Peyer's patch (tissue), 4 donors: ENCODE results near the gene C4orf36.

ENCODE experiments used
- POLR2A ChIP-seq, 2 donors: fragments of 450-650 bp; IDR thresholded peaks; one replicate each; pipeline ENCODE4 v1.5.1; 2017; ENCODE audit warnings: antibody characterized with exemption in 2 of 2, mild to moderate bottlenecking in 2 of 2, moderate library complexity in 2 of 2
- TF ChIP-seq, protein P1 (sequence below), 6 experiments: fragments of 450-650 bp in 4 of 6; fragments of 200-600 bp in 2 of 6; sonication (generic) in 1 of 6; IDR thresholded peaks; one replicate each; pipeline ENCODE4 v1.5.1; 2017 to 2019; ENCODE audit warnings: antibody characterized with exemption in 6 of 6, mild to moderate bottlenecking in 3 of 6, moderate library complexity in 1 of 6

DNA sequence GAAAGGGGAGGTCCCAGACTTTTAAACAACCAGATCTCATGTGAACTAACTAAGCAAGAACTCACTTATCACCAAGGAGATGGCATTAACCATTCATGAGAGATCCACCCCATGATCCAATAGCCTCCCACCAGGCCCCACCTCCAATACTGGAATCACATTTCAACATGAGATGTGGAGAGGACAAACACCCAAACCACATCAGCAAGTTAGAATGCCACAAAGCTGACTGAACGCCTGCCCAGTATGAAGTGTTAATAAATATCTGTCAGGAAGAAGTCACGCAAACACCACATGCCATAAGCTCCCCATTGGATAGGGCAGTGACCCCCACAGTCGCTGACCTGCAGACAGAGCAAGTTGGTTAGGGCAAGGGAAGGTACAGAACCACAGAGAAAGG lies 57.3 kb downstream of the C4orf36 start:
- TF ChIP-seq, protein P1, sequence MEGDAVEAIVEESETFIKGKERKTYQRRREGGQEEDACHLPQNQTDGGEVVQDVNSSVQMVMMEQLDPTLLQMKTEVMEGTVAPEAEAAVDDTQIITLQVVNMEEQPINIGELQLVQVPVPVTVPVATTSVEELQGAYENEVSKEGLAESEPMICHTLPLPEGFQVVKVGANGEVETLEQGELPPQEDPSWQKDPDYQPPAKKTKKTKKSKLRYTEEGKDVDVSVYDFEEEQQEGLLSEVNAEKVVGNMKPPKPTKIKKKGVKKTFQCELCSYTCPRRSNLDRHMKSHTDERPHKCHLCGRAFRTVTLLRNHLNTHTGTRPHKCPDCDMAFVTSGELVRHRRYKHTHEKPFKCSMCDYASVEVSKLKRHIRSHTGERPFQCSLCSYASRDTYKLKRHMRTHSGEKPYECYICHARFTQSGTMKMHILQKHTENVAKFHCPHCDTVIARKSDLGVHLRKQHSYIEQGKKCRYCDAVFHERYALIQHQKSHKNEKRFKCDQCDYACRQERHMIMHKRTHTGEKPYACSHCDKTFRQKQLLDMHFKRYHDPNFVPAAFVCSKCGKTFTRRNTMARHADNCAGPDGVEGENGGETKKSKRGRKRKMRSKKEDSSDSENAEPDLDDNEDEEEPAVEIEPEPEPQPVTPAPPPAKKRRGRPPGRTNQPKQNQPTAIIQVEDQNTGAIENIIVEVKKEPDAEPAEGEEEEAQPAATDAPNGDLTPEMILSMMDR (IDR thresholded peaks at IDR 0.05): no peak
- no peak for TF ChIP-seq POLR2A (IDR thresholded peaks at IDR 0.05)
